H1 (cell line): ENCODE results near the gene NCOA1. TPM values are rescaled to one million over a fixed set of nuclear protein-coding genes. Genes with fewer than 3 reads are reported as not detected.

Source experiments
- CTCF ChIA-PET: fragments of 300-600 bp; sonication (Branson Sonifier 250); formaldehyde crosslinking; loops from one replicate; lab custom pipeline; 2021; ENCODE audit not compliant: partially characterized antibody; lab: Charles Lee
- POLR2A ChIA-PET: fragments of 300-600 bp; sonication (Branson Sonifier 250); formaldehyde crosslinking; loops from one replicate; lab custom pipeline; 2021; ENCODE audit warnings: inconsistent platforms; ENCODE audit not compliant: partially characterized antibody; lab: Charles Lee
- DNase-seq, 2 experiments: peaks; one replicate each; pipeline versions ENCODE4 v3.0.0 to v3.0.0-alpha.2; 2010 to 2022; ENCODE audit warnings: low spot score in 2 of 2, low read depth in 1 of 2, mixed read lengths in 1 of 2
- FAIRE-seq: peaks from 2 replicates; lab custom pipeline; 2011; peaks lifted over from hg19 to GRCh38; lab: Jason Lieb, UNC
- H2AFZ ChIP-seq: 2 replicates; pipeline ENCODE4 v1.8.1; 2012; ENCODE audit warnings: low read length, inconsistent platforms
- H2AK5ac ChIP-seq: 2 replicates; pipeline ENCODE4 v1.6.1; 2013; ENCODE audit warnings: low read depth, low read length
- H2BK120ac ChIP-seq: replicated peaks from 2 replicates; pipeline ENCODE3; 2013; ENCODE audit warnings: low read depth, low read length, inconsistent platforms
- H2BK12ac ChIP-seq: 2 replicates; pipeline ENCODE4 v1.6.1; 2013; ENCODE audit warnings: low read depth, low read length
- H2BK15ac ChIP-seq: 2 replicates; pipeline ENCODE4 v1.6.1; 2013; ENCODE audit warnings: low read length
- H2BK20ac ChIP-seq: 2 replicates; pipeline ENCODE4 v1.6.1; 2013; ENCODE audit warnings: low read length
- H2BK5ac ChIP-seq: 2 replicates; pipeline ENCODE4 v1.6.1; 2013; ENCODE audit warnings: low read depth, low read length
- H3K14ac ChIP-seq: 2 replicates; pipeline ENCODE4 v1.6.1; 2013; ENCODE audit warnings: inconsistent platforms; ENCODE audit not compliant: insufficient read length
- H3K18ac ChIP-seq: 2 replicates; pipeline ENCODE4 v1.6.1; 2013; ENCODE audit warnings: low read length; ENCODE audit errors: extremely low read depth
- H3K23ac ChIP-seq: 2 replicates; pipeline ENCODE4 v1.6.1; 2013; ENCODE audit warnings: inconsistent platforms; ENCODE audit not compliant: insufficient read length
- H3K23me2 ChIP-seq: 2 replicates; pipeline ENCODE4 v1.6.1; 2013; ENCODE audit warnings: low read depth, low read length
- H3K27ac ChIP-seq: 2 replicates; pipeline ENCODE4 v1.6.1; 2011; ENCODE audit warnings: low read depth, low read length, inconsistent platforms
- H3K27me3 ChIP-seq, 4 experiments: replicated peaks in 1 of 4; 1 replicate in 1 of 4; 2 replicates in 3 of 4; pipeline versions ENCODE4 v1.6.1 to v1.8.1; 2011 to 2013; ENCODE audit warnings: low read length in 3 of 4, mild to moderate bottlenecking in 3 of 4, inconsistent platforms in 2 of 4, mixed read lengths in 2 of 4, moderate library complexity in 1 of 4; ENCODE audit not compliant: control insufficient read depth in 3 of 4, insufficient read depth in 3 of 4; ENCODE audit errors: extremely low read depth in 1 of 4
- H3K36me3 ChIP-seq, 4 experiments: 2 replicates each; pipeline versions ENCODE4 v1.6.1 to v1.8.1; 2011 to 2013; ENCODE audit warnings: mild to moderate bottlenecking in 4 of 4, low read length in 3 of 4, moderate library complexity in 2 of 4, control low read depth in 1 of 4, inconsistent platforms in 1 of 4; ENCODE audit not compliant: insufficient read depth in 4 of 4, control insufficient read depth in 2 of 4
- H3K4ac ChIP-seq: replicated peaks from 2 replicates; pipeline ENCODE3; 2013; ENCODE audit warnings: low read length, low read depth, mixed read lengths, inconsistent platforms; ENCODE audit not compliant: insufficient read length
- H3K4me1 ChIP-seq, 4 experiments: replicated peaks in 1 of 4; 1 replicate in 1 of 4; 2 replicates in 3 of 4; pipeline versions ENCODE4 v1.6.1 to v1.8.1; 2011 to 2013; ENCODE audit warnings: low read length in 3 of 4, inconsistent platforms in 2 of 4, mixed read lengths in 1 of 4; ENCODE audit not compliant: insufficient read depth in 4 of 4, control insufficient read depth in 3 of 4
- H3K4me2 ChIP-seq, 2 experiments: 2 replicates each; pipeline versions ENCODE4 v1.6.1 to v1.8.1; 2011 to 2013; ENCODE audit warnings: low read depth in 2 of 2, low read length in 2 of 2, control low read depth in 1 of 2, inconsistent platforms in 1 of 2, mild to moderate bottlenecking in 1 of 2; ENCODE audit not compliant: insufficient read depth in 1 of 2
- H3K4me3 ChIP-seq, 4 experiments: fragments of 200-600, 300-600 bp in 1 of 4; sonication (generic), shearing (Covaris generic), sonication (Bioruptor Twin) in 1 of 4; 2 replicates each; pipeline versions ENCODE4 v1.5.1 to v1.8.1; 2011 to 2016; ENCODE audit warnings: low read length in 4 of 4, low read depth in 3 of 4, control low read depth in 2 of 4, inconsistent platforms in 2 of 4, mild to moderate bottlenecking in 2 of 4, mixed read lengths in 1 of 4, moderate library complexity in 1 of 4; ENCODE audit not compliant: insufficient read depth in 2 of 4; ENCODE audit errors: extremely low read depth in 1 of 4
- H3K56ac ChIP-seq: replicated peaks from 2 replicates; pipeline ENCODE3; 2013; ENCODE audit warnings: low read depth, mild to moderate bottlenecking, mixed read lengths, low read length, inconsistent platforms; ENCODE audit not compliant: insufficient read length
- H3K79me1 ChIP-seq: 2 replicates; pipeline ENCODE4 v1.6.1; 2013; ENCODE audit warnings: low read depth, low read length, control low read depth
- H3K79me2 ChIP-seq, 2 experiments: 2 replicates each; pipeline versions ENCODE4 v1.6.1 to v1.8.1; 2012 to 2013; ENCODE audit warnings: low read length in 2 of 2, mild to moderate bottlenecking in 2 of 2, inconsistent platforms in 1 of 2; ENCODE audit not compliant: insufficient read depth in 2 of 2, control insufficient read depth in 1 of 2
- H3K9ac ChIP-seq, 4 experiments: replicated peaks in 1 of 4; 1 replicate in 1 of 4; 2 replicates in 3 of 4; pipeline versions ENCODE4 v1.6.1 to v1.8.1; 2011 to 2013; ENCODE audit warnings: low read depth in 3 of 4, low read length in 3 of 4, control low read depth in 2 of 4, mild to moderate bottlenecking in 2 of 4, moderate library complexity in 2 of 4, inconsistent platforms in 1 of 4; ENCODE audit errors: extremely low read depth in 1 of 4
- H3K9me3 ChIP-seq, 2 experiments: 2 replicates each; pipeline versions ENCODE4 v1.6.1 to v1.8.1; 2012 to 2013; ENCODE audit warnings: mild to moderate bottlenecking in 2 of 2, moderate library complexity in 2 of 2, control low read depth in 1 of 2, inconsistent platforms in 1 of 2, low read depth in 1 of 2, low read length in 1 of 2, mixed read lengths in 1 of 2; ENCODE audit not compliant: insufficient read depth in 2 of 2
- H4K20me1 ChIP-seq, 2 experiments: replicated peaks in 1 of 2; 2 replicates each; pipeline versions ENCODE3 to v1.8.1; 2011 to 2013; ENCODE audit warnings: inconsistent platforms in 2 of 2, low read length in 2 of 2, mild to moderate bottlenecking in 1 of 2; ENCODE audit not compliant: insufficient read depth in 2 of 2, control insufficient read depth in 1 of 2
- H4K5ac ChIP-seq: 2 replicates; pipeline ENCODE4 v1.6.1; 2013; ENCODE audit warnings: low read length, low read depth, mixed read lengths, inconsistent platforms; ENCODE audit not compliant: insufficient read length
- H4K8ac ChIP-seq: 2 replicates; pipeline ENCODE4 v1.8.0; 2013; ENCODE audit warnings: mild to moderate bottlenecking, moderate library complexity, low read length, inconsistent platforms; ENCODE audit not compliant: insufficient read depth; ENCODE audit errors: extremely low read depth
- H4K91ac ChIP-seq: replicated peaks from 2 replicates; pipeline ENCODE3; 2013; ENCODE audit warnings: low read length, mixed read lengths, inconsistent platforms; ENCODE audit not compliant: insufficient read length
- ATF2 ChIP-seq: IDR thresholded peaks from 2 replicates; pipeline ENCODE4 v1.6.1; 2012; ENCODE audit warnings: low read length, inconsistent platforms
- BRCA1 ChIP-seq: IDR thresholded peaks from 2 replicates; pipeline ENCODE4 v1.6.1; 2012; ENCODE audit warnings: low read depth, low read length, improper control_type of control experiment
- CBX5 ChIP-seq: fragments of 300-800, 300-1000 bp; sonication (generic); IDR thresholded peaks from 2 replicates; pipeline ENCODE4 v1.7.1; 2016; ENCODE audit warnings: antibody characterized with exemption, low read length, low read depth
- MAX ChIP-seq: IDR thresholded peaks from 2 replicates; pipeline ENCODE4 v1.6.1; 2012; ENCODE audit warnings: inconsistent platforms
- RFX5 ChIP-seq: IDR thresholded peaks from 2 replicates; pipeline ENCODE4 v1.6.1; 2011; ENCODE audit warnings: low read depth, low read length, improper control_type of control experiment, borderline replicate concordance
- SP1 ChIP-seq: IDR thresholded peaks from 2 replicates; pipeline ENCODE4 v1.6.1; 2011; ENCODE audit warnings: low read depth, low read length
- SP4 ChIP-seq: IDR thresholded peaks from 2 replicates; pipeline ENCODE4 v1.6.1; 2012; ENCODE audit warnings: low read length, inconsistent platforms
- TAF1 ChIP-seq: IDR thresholded peaks from 2 replicates; pipeline ENCODE4 v1.6.1; 2011; ENCODE audit warnings: mild to moderate bottlenecking, low read depth, low read length
- TEAD4 ChIP-seq: IDR thresholded peaks from 2 replicates; pipeline ENCODE4 v1.6.1; 2012; ENCODE audit warnings: low read depth, low read length, inconsistent platforms, mixed read lengths
- WGBS, 2 experiments: shearing (Covaris generic) in 1 of 2; methylation state at CpG; one replicate each; pipeline versions ENCODE4 v1.1.6 to v1.1.7; 2013 to 2015; ENCODE audit warnings: low lambda C conversion rate in 2 of 2, mixed read lengths in 2 of 2, inconsistent platforms in 1 of 2, low coverage in 1 of 2, missing lambda C conversion rate in 1 of 2; ENCODE audit not compliant: insufficient replicate concordance in 2 of 2, insufficient coverage in 1 of 2, insufficient read length in 1 of 2; ENCODE audit errors: extremely low coverage in 1 of 2, missing lambda C conversion rate in 1 of 2; 5-methylcytosine and 5-hydroxymethylcytosine counted together
- polyA plus RNA-seq, 7 experiments: library from polyadenylated mRNA; depleted of rRNA in 3 of 7; stranded (reverse) in 5 of 7; unstranded in 2 of 7; fragments of >200 nt in 5 of 7; fragments of 200-250 nt in 2 of 7; gene quantifications; 1 replicate in 5 of 7; 2 replicates in 1 of 7; 4 replicates in 1 of 7; pipeline versions ENCODE4 v1.2.1 to v1.2.3, GENCODE V29; 2011 to 2013; ENCODE audit warnings: missing spikeins in 2 of 7, mixed read lengths in 2 of 7
- total RNA-seq: library from RNA; stranded (reverse); fragmentation: NEBNext Ultra II Directional; extraction: Animal tissue kit (Norgen Biotek cat#: 25700); gene quantifications from 2 replicates; pipeline ENCODE4 v1.2.1, GENCODE V29; 2021
- TF ChIP-seq, protein P1 (sequence below): IDR thresholded peaks from 2 replicates; pipeline ENCODE4 v1.6.1; 2011; ENCODE audit warnings: low read length, improper control_type of control experiment

Gene NCOA1
- total and polyA plus RNA-seq, 2 of the 8 experiments (the other 6 are each of a cell fraction or from before 2014, with no cell fraction given): 12.8 to 17.9 TPM

- no peak for FAIRE-seq
- Histone ChIP-seq H4K8ac (no peak overlapping the region), H3K79me2 (no peaks in the 10 kb centered on the region), H4K20me1 (no peaks in the 10 kb centered on the region), H3K79me1 (no peaks in the 10 kb centered on the region), H3K9ac (no peak overlapping the region), H3K23ac (no peak overlapping the region), H2AK5ac (no peak overlapping the region), H3K23me2 (no peaks in the 10 kb centered on the region), H2BK120ac (no peak overlapping the region), H3K27me3 (no peaks in the 10 kb centered on the region), H2BK15ac (no peak overlapping the region), H3K9me3 (peaks cover 3 to 5% of the 10 kb centered on the region in 2 experiments; a peak in 2 of 4 replicates), H3K36me3 (no peaks in the 10 kb centered on the region), H3K14ac (no peak overlapping the region), H3K4ac (no peak overlapping the region), H3K27ac (no peak overlapping the region), H4K5ac (no peak overlapping the region), H2AFZ (no peak overlapping the region; the same call in 1 of the 2 replicates), H3K4me2 (no peak overlapping the region), H2BK20ac (no peak overlapping the region), H2BK5ac (no peak overlapping the region), H4K91ac (no peak overlapping the region), H2BK12ac (no peak overlapping the region), H3K56ac (no peak overlapping the region), H3K4me3 (no peak overlapping the region), H3K4me1 (no peaks in the 10 kb centered on the region; a peak in 2 of 7 replicates), H3K18ac (no peak overlapping the region)
- WGBS, 2 experiments: 86% methylated on average over 3 of the region's 3 CpGs; no CpG with 5 or more reads in 1 of the 2 experiments
- ChIA-PET POLR2A (no interaction called here), CTCF (interaction anchor here (1.5 to 2.2 kb wide), 3 partner anchors 15 to 73 kb away, joined by 3 to 5 read pairs (median 5); no protein-coding TSS in a partner anchor)
- DNase-seq: no peak
- TF ChIP-seq TAF1: no peak
- no peak for TF ChIP-seq SP1
- TF ChIP-seq RFX5: no peak
- TF ChIP-seq, protein P1, sequence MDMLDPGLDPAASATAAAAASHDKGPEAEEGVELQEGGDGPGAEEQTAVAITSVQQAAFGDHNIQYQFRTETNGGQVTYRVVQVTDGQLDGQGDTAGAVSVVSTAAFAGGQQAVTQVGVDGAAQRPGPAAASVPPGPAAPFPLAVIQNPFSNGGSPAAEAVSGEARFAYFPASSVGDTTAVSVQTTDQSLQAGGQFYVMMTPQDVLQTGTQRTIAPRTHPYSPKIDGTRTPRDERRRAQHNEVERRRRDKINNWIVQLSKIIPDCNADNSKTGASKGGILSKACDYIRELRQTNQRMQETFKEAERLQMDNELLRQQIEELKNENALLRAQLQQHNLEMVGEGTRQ: no peak
- TF ChIP-seq BRCA1: no peak
- no peak for TF ChIP-seq MAX
- no peak for TF ChIP-seq ATF2
- no peak for TF ChIP-seq TEAD4
- no peak for TF ChIP-seq SP4
- no peak for TF ChIP-seq CBX5
Observed at GRCh38 chr2:24482972-24483300, 8.1 kb upstream of the NCOA1 start.
